Left forelimb (tissue), 1 donor: Measurements from ENCODE around the gene LITAF.

Experiments
- DNase-seq: peaks from one replicate; pipeline ENCODE4 v3.0.0-alpha.2; 2018; ENCODE audit warnings: low spot score

The LITAF gene

GRCh38 chr16:11586856-11587642, at the start of gene LITAF:
Gene LITAF (minus strand): TSS chr16:11586919. CDS start chr16:11556730, 30,189 bp downstream.
- peak; percentile 86 for DNase-seq

GRCh38 chr16:11636172-11636721, 49.5 kb upstream of the LITAF start:
- no peak for DNase-seq

- DNase-seq, result no peak
Measured at GRCh38 chr16:11635679-11636171, 49.0 kb upstream of the LITAF start.

GRCh38 chr16:11635113-11635652, 48.5 kb upstream of the LITAF start:
- no peak for DNase-seq

GRCh38 chr16:11634312-11634711, 47.6 kb upstream of the LITAF start:
- no peak for DNase-seq

- no peak for DNase-seq
Measured at GRCh38 chr16:11633113-11633512, 46.4 kb upstream of the LITAF start.

GRCh38 chr16:11632455-11632939, 45.8 kb upstream of the LITAF start:
- no peak for DNase-seq

GRCh38 chr16:11631214-11631613, 44.5 kb upstream of the LITAF start:
- no peak for DNase-seq

- DNase-seq, result no peak
Measured at GRCh38 chr16:11630768-11631056, 44.0 kb upstream of the LITAF start.

- DNase-seq, result no peak
Measured at GRCh38 chr16:11630046-11630767, 43.5 kb upstream of the LITAF start.

GRCh38 chr16:11629071-11630030, 42.6 kb upstream of the LITAF start:
- DNase-seq, result no peak

- DNase-seq, result no peak
Measured at GRCh38 chr16:11627822-11628457, 41.2 kb upstream of the LITAF start.

GRCh38 chr16:11627292-11627663, 40.6 kb upstream of the LITAF start:
- DNase-seq, result no peak

- DNase-seq, result no peak
Measured at GRCh38 chr16:11626657-11627291, 40.1 kb upstream of the LITAF start.

- no peak for DNase-seq
Measured at GRCh38 chr16:11625769-11626168, 39.0 kb upstream of the LITAF start.

GRCh38 chr16:11624636-11625607, 38.2 kb upstream of the LITAF start:
- DNase-seq, result no peak

- no peak for DNase-seq
Measured at GRCh38 chr16:11624205-11624604, 37.5 kb upstream of the LITAF start.

GRCh38 chr16:11621920-11622651, 35.4 kb upstream of the LITAF start:
- no peak for DNase-seq

GRCh38 chr16:11621539-11621919, 34.8 kb upstream of the LITAF start:
- no peak for DNase-seq
